DOHH2 (cell line): ENCODE results near the gene AMPD1.

Source experiments
- H3F3A ChIP-seq: fragments of 200-600 bp; sonication (generic), shearing (Covaris generic); 2 replicates; pipeline ENCODE4 v1.6.0; 2016; ENCODE audit warnings: antibody characterized with exemption, mild to moderate bottlenecking; ENCODE audit not compliant: control insufficient read depth, insufficient read depth
- H3K27ac ChIP-seq: fragments of 200-600 bp; sonication (generic); 2 replicates; pipeline ENCODE4 v1.5.1; 2014; ENCODE audit warnings: low read depth, mild to moderate bottlenecking, low read length, moderate library complexity
- H3K27me3 ChIP-seq: fragments of 200-600 bp; sonication (generic); 2 replicates; pipeline ENCODE4 v1.6.1; 2014; ENCODE audit warnings: mild to moderate bottlenecking, low read length, mixed read lengths; ENCODE audit not compliant: control insufficient read depth
- H3K36me3 ChIP-seq: fragments of 200-600 bp; sonication (generic); 2 replicates; pipeline ENCODE4 v1.6.1; 2014; ENCODE audit warnings: mild to moderate bottlenecking, low read length, moderate library complexity, mixed read lengths; ENCODE audit not compliant: control insufficient read depth
- H3K4me1 ChIP-seq: fragments of 200-600 bp; sonication (generic); 2 replicates; pipeline ENCODE4 v1.6.1; 2014; ENCODE audit warnings: mild to moderate bottlenecking, low read length, mixed read lengths; ENCODE audit not compliant: control insufficient read depth
- H3K4me2 ChIP-seq: fragments of 200-600 bp; sonication (generic); 2 replicates; pipeline ENCODE4 v1.6.0; 2014; ENCODE audit warnings: mild to moderate bottlenecking, low read length, moderate library complexity
- H3K4me3 ChIP-seq: fragments of 200-600 bp; sonication (generic); 2 replicates; pipeline ENCODE4 v1.5.1; 2014; ENCODE audit warnings: mild to moderate bottlenecking, low read length, mixed read lengths
- H3K79me2 ChIP-seq: fragments of 200-600 bp; sonication (generic); 2 replicates; pipeline ENCODE4 v1.6.1; 2014; ENCODE audit warnings: mild to moderate bottlenecking, low read length, mixed read lengths; ENCODE audit not compliant: control insufficient read depth
- H3K9me2 ChIP-seq: fragments of 200-600 bp; sonication (generic); replicated peaks from 2 replicates; pipeline ENCODE4 v1.6.1; 2014; ENCODE audit warnings: mild to moderate bottlenecking, low read length, mixed read lengths; ENCODE audit not compliant: control insufficient read depth
- H3K9me3 ChIP-seq: fragments of 200-600 bp; sonication (generic); 2 replicates; pipeline ENCODE4 v1.6.1; 2014; ENCODE audit warnings: antibody characterized with exemption, low read length, mixed read lengths; ENCODE audit not compliant: control insufficient read depth, insufficient read depth
- H4K20me1 ChIP-seq: fragments of 200-600 bp; sonication (generic); 2 replicates; pipeline ENCODE4 v1.6.0; 2014; ENCODE audit warnings: low read depth, mild to moderate bottlenecking, antibody characterized with exemption, low read length, moderate library complexity; ENCODE audit not compliant: control insufficient read depth, insufficient read depth
- CTCF ChIP-seq: fragments of 200-600 bp; sonication (generic); IDR thresholded peaks from one replicate; pipeline ENCODE4 v1.5.1; 2014; ENCODE audit warnings: antibody characterized with exemption, mild to moderate bottlenecking, low read depth, low read length; ENCODE audit not compliant: poor library complexity, severe bottlenecking
- EZH2phosphoT487 ChIP-seq: fragments of 200-600 bp; sonication (generic); IDR thresholded peaks from 2 replicates; pipeline ENCODE4 v1.6.1; 2017; ENCODE audit warnings: borderline replicate concordance, mild to moderate bottlenecking, antibody characterized with exemption, low read length, moderate library complexity, mixed read lengths

Gene AMPD1

DNA sequence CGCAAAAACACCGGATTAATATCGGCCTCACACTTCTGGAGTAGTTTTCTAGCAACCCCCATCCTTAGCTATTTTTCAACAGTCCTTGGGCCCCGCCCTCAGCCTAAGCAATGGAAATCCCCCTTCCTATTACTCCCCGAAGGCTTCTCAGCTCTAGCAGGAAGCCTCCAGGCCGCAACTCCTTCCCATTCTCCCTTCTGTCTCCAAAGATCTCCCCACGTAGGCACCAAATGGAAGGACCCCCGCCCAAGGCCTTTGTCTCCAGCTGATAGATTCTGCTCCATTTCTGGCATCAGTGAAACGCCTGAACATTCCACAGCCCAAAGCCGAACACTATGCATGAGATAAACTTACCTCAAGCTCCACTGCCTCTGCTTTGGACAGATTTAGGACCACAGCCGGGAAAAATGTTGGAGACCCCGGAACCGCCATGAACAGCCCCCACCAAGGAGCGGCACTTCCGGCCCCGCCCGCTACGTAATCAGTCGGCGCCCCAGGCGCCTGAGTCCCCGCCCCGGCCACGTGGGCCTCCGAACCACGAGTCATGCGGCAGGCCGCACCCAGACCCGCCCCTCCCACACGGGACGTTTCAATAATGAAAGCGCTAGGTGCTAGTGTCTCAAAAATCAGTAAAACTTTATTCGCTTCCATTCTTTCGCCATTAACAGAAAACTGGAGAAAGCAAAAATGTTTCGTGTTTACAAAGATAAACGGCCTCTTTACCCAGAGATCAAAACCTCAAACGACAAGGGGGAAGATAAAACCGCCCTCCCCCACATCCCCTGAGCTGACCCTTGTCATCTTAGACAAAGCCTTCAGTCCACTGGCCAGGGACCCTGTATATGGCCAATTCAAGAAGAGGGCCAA is 21.2 kb upstream of the AMPD1 start, which contains the start of gene NRAS:
NRAS (minus strand) TSS at position 468 of the 867 bp plus-strand sequence. CDS start 611 bp downstream, outside the sequence.
- Histone ChIP-seq H3F3A (peaks cover 37% of the 10 kb centered on the region), H3K79me2 (peaks cover 31% of the 10 kb centered on the region), H3K36me3 (peaks cover 93% of the 10 kb centered on the region)

DNA sequence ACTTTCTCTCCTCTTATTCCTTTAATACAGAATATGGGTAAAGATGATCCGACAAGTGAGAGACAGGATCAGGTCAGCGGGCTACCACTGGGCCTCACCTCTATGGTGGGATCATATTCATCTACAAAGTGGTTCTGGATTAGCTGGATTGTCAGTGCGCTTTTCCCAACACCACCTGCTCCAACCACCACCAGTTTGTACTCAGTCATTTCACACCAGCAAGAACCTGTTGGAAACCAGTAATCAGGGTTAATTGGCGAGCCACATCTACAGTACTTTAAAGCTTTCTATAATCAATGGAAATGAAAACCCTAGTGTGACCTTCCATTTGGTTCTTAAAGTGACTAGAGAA is 20.6 kb upstream of the AMPD1 start:
- Histone ChIP-seq H3K4me3 (peak overlapping the region; percentile 95), H3K36me3 (peaks cover 89% of the 10 kb centered on the region), H3K27me3 (no peaks in the 10 kb centered on the region), H3K9me2 (no peaks in the 10 kb centered on the region), H4K20me1 (no peaks in the 10 kb centered on the region), H3K79me2 (peaks cover 31% of the 10 kb centered on the region), H3K4me2 (peak overlapping the region; percentile 80), H3K9me3 (no peaks in the 10 kb centered on the region), H3K27ac (peak overlapping the region; percentile 69), H3K4me1 (peaks cover 20% of the 10 kb centered on the region), H3F3A (peaks cover 37% of the 10 kb centered on the region)
- TF ChIP-seq CTCF (no peak), EZH2phosphoT487 (no peak)

More for the DNA sequence above, 21.2 kb upstream of the AMPD1 start, which contains the start of gene NRAS:
- Histone ChIP-seq H3K4me2 (peak within 1 kb of the TSS; percentile 80), H3K4me1 (peaks cover 20% of the 10 kb centered on the region), H3K9me3 (no peaks in the 10 kb centered on the region), H3K4me3 (peak within 1 kb of the TSS; percentile 95), H3K27ac (peak within 1 kb of the TSS; percentile 69), H4K20me1 (no peaks in the 10 kb centered on the region), H3K9me2 (no peaks in the 10 kb centered on the region), H3K27me3 (no peaks in the 10 kb centered on the region)
- TF ChIP-seq EZH2phosphoT487 (no peak), CTCF (no peak)

GRCh38 chr1:114712977-114713376 is 17.6 kb upstream of the AMPD1 start:
- Histone ChIP-seq H3K36me3 (peaks cover 82% of the 10 kb centered on the region), H3K4me1 (peaks cover 20% of the 10 kb centered on the region), H3K4me3 (no peak overlapping the region), H3F3A (peaks cover 12% of the 10 kb centered on the region), H4K20me1 (no peaks in the 10 kb centered on the region), H3K27me3 (no peaks in the 10 kb centered on the region), H3K9me3 (no peaks in the 10 kb centered on the region), H3K9me2 (no peaks in the 10 kb centered on the region), H3K27ac (no peak overlapping the region), H3K4me2 (no peak overlapping the region), H3K79me2 (peaks cover 31% of the 10 kb centered on the region)
- TF ChIP-seq EZH2phosphoT487 (no peak), CTCF (no peak)
